UCSD-AML1 (cell line): ENCODE measurements around the gene NOLC1.

Source experiments
- DNase-seq: peaks from one replicate; lab custom pipeline; 2025; ENCODE audit not compliant: unreplicated experiment; lab: John Stamatoyannopoulos, UW

NOLC1 gene

DNA sequence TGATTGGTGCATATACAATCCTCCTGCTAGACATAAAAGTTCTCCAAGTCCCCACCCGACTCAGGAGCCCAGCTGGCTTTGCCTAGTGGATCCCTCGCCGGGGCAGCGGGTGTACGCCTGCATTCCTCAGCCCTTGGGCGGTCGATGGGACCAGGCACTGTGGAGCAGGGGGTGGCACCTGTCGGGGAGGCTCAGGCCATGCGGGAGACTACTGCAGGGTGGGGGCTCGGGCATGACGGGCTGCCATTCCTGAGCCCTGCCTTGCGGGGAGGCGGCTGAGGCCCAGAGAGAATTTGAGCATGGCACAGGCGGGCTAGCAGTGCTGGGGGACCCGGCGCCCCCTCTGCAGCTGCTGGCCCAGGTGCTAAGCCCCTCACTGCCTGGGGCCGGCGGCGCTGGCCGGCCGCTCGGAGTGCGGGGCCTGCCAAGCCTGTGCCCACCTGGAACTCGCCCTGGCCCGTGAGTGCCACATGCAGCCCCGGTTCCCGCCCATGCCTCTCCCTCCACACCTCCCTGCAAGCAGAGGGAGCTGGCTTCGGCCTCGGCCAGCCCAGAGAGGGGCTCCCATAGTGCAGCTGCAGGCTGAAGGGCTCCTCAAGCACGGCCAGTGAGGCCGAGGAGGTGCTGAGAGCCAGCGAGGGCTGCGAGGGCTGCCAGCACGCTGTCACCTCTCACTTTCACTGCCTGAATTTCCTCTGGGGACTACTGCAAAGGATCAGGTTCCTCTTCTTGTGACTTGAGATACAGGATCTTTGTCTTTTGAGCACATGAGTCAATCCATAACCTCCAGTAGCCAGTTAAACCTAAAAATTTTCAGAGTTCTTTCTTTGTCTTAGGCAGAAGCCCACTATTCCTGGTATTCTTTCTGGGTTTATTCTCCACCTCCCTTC is 48.8 kb downstream of the NOLC1 start:
- DNase-seq: no peak

DNA sequence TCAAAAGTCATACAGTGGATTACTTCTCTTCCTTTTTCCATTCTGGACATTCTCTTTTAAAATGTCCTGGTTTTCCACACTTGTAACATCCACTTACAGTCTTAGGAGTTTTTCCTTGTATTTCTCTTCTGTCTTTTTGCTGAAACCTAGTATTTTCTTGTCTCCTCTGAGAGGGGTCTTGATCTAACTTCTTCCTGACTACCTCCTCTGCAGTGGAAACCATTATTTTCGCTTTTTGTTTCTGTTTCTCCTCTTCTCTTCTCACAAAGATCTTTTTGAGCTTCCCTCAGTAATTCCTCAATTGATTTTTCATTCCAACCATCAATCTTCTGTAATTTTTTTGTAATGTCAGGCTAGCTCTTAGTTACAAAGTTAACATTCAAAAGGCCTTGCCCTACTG is 50.2 kb downstream of the NOLC1 start:
- no peak for DNase-seq

DNA sequence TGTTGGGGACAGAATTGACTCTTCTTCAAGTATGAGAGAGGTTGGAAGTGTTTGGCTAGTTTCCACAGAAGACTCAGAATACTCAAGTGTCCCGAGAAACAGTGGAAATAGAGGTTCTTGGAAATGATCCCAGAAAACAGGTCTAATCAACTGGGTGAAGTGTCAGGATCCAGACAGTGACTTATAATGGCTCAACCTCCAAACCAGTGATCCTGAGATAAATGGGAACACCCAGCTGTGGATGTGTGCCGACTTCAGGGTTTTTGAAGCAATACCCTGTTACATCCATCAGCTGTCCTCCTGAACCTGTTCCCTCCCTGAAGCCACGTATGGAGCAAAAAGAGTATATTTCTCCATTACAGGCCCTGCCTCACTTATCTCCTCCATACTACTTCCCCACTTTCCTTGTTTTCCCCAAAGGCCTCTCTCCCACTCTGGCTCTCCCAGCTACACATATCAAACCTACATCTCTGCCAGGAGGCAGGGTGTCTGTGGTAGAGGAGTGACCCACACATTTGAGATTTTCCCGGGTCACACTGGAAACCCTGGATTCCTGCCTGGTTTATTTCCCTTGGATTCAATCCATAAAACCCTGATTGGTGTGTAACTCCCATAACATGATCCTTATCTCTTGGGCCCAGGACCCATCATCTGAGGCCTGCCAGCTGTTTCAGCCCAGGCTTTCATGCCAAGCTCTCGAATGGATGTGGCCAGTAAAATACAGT is 56.3 kb downstream of the NOLC1 start:
- DNase-seq: no peak

DNA sequence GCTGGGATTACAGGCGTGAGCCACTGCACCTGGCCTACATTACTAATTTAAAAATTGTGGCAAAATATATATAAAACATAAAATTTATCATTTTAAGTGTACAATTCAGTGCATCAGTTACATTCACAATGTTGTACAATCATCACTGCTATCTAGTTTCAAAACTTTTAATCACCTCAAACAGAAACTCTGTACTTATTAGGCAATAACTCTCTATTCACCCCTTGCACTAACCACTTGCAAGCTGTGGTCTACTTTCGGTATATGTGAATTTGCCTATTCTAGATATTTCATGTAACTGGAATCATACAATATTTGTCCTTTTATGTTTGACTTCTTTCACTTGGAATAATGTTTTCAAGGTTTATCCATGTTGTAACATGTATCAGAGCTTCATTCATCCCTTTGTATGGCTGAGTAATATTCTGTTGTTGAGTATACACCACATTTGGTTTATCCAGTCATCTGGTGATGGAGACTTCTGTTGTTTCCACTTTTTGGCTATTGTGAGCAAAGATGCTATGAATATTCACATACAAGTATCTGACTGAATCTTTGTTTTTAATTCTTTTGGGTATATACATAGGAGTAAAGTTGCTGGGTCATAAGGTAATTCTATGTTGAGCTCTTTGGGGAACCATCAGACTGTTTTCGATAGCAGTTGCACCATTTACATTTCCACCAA is 59.6 kb downstream of the NOLC1 start:
- no peak for DNase-seq
